NT2/D1 (cell line): Measurements from ENCODE around the gene TRAPPC5.

ENCODE experiments used
- SUZ12 ChIP-seq: IDR thresholded peaks from 2 replicates; pipeline ENCODE4 v1.6.1; 2011; ENCODE audit not compliant: insufficient read length, insufficient read depth; ENCODE audit errors: extremely low read depth
- YY1 ChIP-seq: IDR thresholded peaks from 2 replicates; pipeline ENCODE4 v1.6.1; 2011; ENCODE audit not compliant: insufficient read length, insufficient read depth
- ZNF274 ChIP-seq: IDR thresholded peaks from 2 replicates; pipeline ENCODE4 v1.6.1; 2011; ENCODE audit warnings: mild to moderate bottlenecking, low read depth, low read length

- no peak for TF ChIP-seq ZNF274
- no peak for TF ChIP-seq YY1
- TF ChIP-seq SUZ12 = no peak
Observed at GRCh38 chr19:7716762-7717161, 36.1 kb downstream of the TRAPPC5 start.
